ENCODE data around the gene GDAP2. TPM values are rescaled to one million over a fixed set of nuclear protein-coding genes. Genes with fewer than 3 reads are reported as not detected.

The GDAP2 gene
- total RNA-seq, 1 experiment from 2014 or later = 24.4 TPM

GRCh38 chr1:117843791-117844190 lies 85.6 kb downstream of the GDAP2 start:
- H4K91ac ChIP-seq (ENCODE audit: insufficient read length, low read depth, low read length) = no peak overlapping the region
- H3K23ac ChIP-seq (ENCODE audit: insufficient read length, low read depth, low read length) = no peak overlapping the region
- H3K23me2 ChIP-seq (ENCODE audit: insufficient read length, low read depth, low read length, poor library complexity, severe bottlenecking) = no peaks in the 10 kb centered on the region
- no peaks in the 10 kb centered on the region for H3K4me1 ChIP-seq (ENCODE audit: insufficient read depth, low read length)
- H4K20me1 ChIP-seq (ENCODE audit: control insufficient read depth, insufficient read depth, insufficient read length) = no peaks in the 10 kb centered on the region
- H3K79me1 ChIP-seq (ENCODE audit: insufficient read depth, low read depth, low read length, poor library complexity, severe bottlenecking) = no peaks in the 10 kb centered on the region
- no peak overlapping the region for H3K4me3 Mint-ChIP-seq
- H2AK5ac ChIP-seq (ENCODE audit: insufficient read length, low read length) = no peak overlapping the region
- no peak overlapping the region for H3K9ac ChIP-seq (ENCODE audit: extremely low read depth, insufficient read length, low read length)
- no peaks in the 10 kb centered on the region for H3K27me3 ChIP-seq (ENCODE audit: insufficient read depth, low read length)
- no peaks in the 10 kb centered on the region; a peak in 1 of 7 replicates for H3K36me3 Mint-ChIP-seq (ENCODE audit: insufficient read depth in 1 of 3, low read depth in 3 of 3)
- H3K14ac ChIP-seq (ENCODE audit: insufficient read depth, low read length) = no peak overlapping the region
- no peak overlapping the region for H2BK12ac ChIP-seq (ENCODE audit: insufficient read length, low read depth, low read length)
- WGBS (ENCODE audit: extremely low coverage, insufficient read length, low lambda C conversion rate) = no CpG with 5 or more reads among the region's 1 CpG
- no peak for TF ChIP-seq CTCF (conservative IDR thresholded peaks at IDR 0.05)
- H3K27me3 Mint-ChIP-seq (ENCODE audit: low read depth) = no peaks in the 10 kb centered on the region
- no peak overlapping the region for H3K27ac ChIP-seq (ENCODE audit: insufficient read length, low read depth, low read length)
- no peak for DNase-seq
- no peak overlapping the region for H3K27ac Mint-ChIP-seq
- no peak overlapping the region for H2AFZ ChIP-seq (ENCODE audit: low read length)
- no peaks in the 10 kb centered on the region for H3K9me3 ChIP-seq (ENCODE audit: control insufficient read depth, low read depth, low read length)
- no peak overlapping the region for H3T11ph ChIP-seq (ENCODE audit: low read length)
- H3K79me2 ChIP-seq (ENCODE audit: insufficient read depth, low read length) = no peaks in the 10 kb centered on the region
- H3K9me3 Mint-ChIP-seq = peaks cover 0 to 3% of the 10 kb centered on the region in 2 experiments; a peak in 2 of 5 replicates
- peaks cover 4 to 5% of the 10 kb centered on the region in 2 experiments; a peak in 3 of 4 replicates for H3K4me1 Mint-ChIP-seq
- no peak overlapping the region for H2BK15ac ChIP-seq (ENCODE audit: low read depth, low read length)
- H3K4ac ChIP-seq (ENCODE audit: low read depth, low read length) = no peak overlapping the region
- no peak overlapping the region for H2BK20ac ChIP-seq (ENCODE audit: low read depth, low read length, poor library complexity, severe bottlenecking)
- H4K8ac ChIP-seq (replicated peaks; ENCODE audit: insufficient read length, low read depth, low read length) = no peak overlapping the region
- H2BK5ac ChIP-seq (ENCODE audit: insufficient read length, low read length) = no peak overlapping the region
- H3K4me2 ChIP-seq (ENCODE audit: insufficient read depth, insufficient read length, low read length) = no peak overlapping the region
- H4K5ac ChIP-seq (ENCODE audit: insufficient read length, low read depth, low read length) = no peak overlapping the region
- no peak overlapping the region for H3K56ac ChIP-seq (ENCODE audit: insufficient read length, low read depth, low read length)
- no peak overlapping the region for H2BK120ac ChIP-seq (ENCODE audit: low read depth, low read length, poor library complexity, severe bottlenecking)
- no peak overlapping the region for H3K18ac ChIP-seq (ENCODE audit: insufficient read length, low read depth, low read length)

All from H9 (cell line).